HG02642 (cell line): ENCODE data around the gene MPIG6B.

ENCODE experiments used
- ATAC-seq: cut with Tn5 transposase; IDR thresholded peaks from one replicate; pipeline ENCODE4 v1.9.1; 2021; ENCODE audit warnings: mild to moderate bottlenecking; ENCODE audit not compliant: unreplicated experiment, poor library complexity

Gene MPIG6B

DNA sequence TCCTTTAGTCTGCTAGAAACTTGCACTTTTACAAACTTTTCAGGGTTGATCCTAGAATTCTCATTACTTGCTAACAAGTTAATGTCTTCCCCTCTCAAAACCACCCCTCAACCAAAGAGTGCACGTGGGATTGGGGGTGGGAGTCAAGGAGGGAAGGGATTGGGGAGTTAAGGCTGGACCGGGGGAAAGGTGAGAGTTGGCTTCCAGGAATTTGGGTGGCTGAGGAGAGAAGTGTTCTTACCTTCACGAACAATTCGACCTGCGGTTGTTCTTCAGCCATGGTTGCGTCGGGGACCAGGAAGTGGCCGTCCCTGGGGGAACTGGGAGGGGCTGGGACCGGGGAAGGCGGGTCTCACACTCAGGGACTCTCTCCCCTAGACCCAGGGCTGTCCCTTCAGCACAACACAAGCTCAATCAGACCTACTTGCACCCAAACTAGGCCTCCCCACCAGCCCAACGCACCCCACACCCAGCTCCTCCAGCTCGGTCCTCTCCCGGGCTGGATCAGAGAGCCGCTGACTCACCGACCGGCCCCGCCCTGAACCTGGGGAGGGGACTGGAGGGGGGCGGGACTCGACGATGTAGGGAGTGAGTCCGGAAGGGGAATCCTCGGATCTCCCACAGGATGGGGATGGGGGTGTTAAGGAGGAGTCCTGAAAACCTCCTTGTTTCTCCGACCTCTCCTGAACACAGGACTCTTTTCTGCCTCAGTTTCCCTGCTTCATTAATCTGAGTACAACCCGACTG, 13.0 kb downstream of the MPIG6B start, which contains the start of gene CLIC1:
CLIC1 (minus strand) TSS at position 510 of the 747 bp plus-strand sequence; CDS start at position 280, 230 bp downstream.
- peak; percentile 24 for ATAC-seq

DNA sequence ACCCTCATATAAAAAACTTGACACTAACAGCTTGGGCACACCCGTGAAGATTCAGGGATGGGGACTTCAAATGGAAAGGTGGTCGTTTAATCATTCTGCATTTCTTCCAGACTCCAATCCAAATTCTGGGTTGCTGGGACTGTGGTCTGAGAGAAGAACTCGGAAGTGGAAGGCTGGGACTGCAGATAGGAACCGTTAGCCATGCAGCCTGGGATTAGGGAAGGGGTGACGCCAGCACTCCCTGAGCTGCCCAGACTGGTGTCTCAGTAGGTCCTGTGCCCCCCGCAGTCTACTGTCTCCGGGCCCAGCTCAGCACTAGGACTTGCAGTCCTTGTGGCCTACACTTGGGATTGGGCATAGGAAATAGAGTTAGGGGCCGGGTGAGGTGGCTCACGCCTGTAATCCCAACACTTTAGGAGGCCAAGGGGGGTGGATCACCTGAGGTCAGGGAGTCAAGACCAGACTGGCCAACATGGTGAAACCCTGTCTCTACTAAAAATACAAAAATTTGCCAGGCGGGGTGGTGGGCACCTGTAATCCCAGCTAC, 13.7 kb downstream of the MPIG6B start:
- ATAC-seq, result no peak

- no peak for ATAC-seq
These were observed 14.3 kb downstream of the MPIG6B start for GRCh38 chr6:31737315-31737990.

DNA sequence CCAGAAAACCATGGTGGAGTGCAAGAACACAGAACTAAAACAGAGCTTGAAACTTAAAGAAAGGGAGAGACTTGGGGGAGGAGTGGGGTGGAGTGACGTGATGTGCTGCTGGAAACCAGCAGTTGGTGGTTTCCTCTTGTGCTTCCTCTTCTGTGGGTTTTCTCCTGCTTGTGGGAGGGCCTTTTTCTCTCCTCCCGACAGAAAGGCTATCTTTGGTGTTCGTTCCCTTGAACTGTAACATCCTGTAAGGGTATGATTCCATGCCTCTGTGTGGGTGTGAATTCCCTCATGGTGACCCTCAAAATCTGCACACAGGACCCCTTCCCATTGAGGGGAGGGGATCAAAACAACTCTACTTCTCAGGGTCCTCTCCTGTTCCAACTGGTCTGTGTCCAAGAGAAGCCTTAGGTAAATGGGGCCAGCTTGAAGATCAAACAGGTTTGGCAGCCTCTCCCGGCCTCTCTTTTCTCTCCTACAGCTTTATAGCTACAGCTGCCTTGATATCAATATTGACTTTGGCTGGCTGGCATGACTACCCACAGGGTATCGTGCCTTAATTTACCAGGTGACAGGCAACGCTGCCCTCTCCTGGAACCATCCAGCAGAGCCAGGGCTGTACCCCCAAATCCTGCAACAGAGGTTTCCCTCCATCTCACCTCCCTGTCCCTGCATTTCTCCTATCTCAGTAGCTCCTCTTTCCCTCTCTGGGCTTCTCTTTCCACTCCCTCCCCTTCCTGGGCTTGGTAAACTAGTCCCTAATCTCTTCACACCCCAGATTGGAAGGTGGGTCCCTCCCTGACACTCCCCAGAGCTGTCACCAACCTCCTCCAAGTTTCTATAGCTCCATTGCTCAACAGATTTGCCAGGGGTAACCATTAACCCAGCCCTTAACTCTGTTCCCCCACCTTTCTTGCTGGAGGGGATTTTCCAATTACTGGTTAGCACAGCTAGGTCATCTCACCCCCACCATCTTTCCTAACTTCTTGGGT, 15.1 kb downstream of the MPIG6B start:
- no peak for ATAC-seq

- ATAC-seq, result peak; percentile 81
These were observed 16.6 kb downstream of the MPIG6B start, which contains the start of gene MSH5 for GRCh38 chr6:31739639-31740396. Gene MSH5, plus strand, starts transcription at chr6:31740005. Its CDS starts 462 bp downstream, at chr6:31740467.

- ATAC-seq, result no peak
These were observed 17.4 kb downstream of the MPIG6B start for GRCh38 chr6:31740397-31741223.

DNA sequence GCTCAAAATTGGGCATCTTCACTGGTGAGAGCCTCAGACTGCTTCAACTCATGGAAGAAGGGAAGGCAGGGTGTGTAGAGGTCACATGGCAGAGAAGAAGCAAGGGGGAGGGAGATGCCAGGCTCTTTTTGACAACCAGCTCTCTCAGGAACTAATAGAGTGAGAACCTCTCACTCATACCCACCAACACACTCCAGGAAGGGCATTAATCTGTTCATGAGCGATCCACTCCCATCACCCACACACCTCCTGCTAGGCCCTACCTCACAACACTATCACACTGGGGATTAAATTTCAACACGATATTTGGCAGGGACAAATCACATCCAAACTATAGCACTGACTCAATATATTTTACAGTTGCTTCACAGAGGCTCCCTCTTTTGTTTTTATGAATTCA, 18.6 kb downstream of the MPIG6B start:
- ATAC-seq, result no peak

GRCh38 chr6:31742894-31743293, 19.7 kb downstream of the MPIG6B start:
- ATAC-seq, result no peak

DNA sequence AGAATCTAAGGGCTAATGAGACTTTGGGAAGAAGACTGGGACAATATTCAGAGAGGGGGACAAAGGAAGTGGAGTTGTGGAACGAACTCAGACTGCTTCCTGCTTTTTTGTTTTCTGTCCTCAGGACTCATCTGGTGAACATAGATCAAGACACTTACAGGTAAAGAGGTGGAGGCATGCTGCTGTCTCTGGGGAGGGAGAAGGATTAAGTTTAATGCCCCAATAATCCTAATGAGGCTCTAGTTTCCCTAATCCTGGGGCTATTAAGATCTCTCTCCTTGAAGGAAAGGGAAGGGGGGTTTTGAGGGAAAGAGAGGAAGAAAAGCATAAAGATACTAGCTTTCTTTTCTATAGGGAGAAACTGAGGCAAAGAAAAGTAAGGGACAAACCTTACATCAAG, 21.2 kb downstream of the MPIG6B start:
- ATAC-seq, result no peak

GRCh38 chr6:31749301-31750036, 26.3 kb downstream of the MPIG6B start:
- ATAC-seq, result no peak

DNA sequence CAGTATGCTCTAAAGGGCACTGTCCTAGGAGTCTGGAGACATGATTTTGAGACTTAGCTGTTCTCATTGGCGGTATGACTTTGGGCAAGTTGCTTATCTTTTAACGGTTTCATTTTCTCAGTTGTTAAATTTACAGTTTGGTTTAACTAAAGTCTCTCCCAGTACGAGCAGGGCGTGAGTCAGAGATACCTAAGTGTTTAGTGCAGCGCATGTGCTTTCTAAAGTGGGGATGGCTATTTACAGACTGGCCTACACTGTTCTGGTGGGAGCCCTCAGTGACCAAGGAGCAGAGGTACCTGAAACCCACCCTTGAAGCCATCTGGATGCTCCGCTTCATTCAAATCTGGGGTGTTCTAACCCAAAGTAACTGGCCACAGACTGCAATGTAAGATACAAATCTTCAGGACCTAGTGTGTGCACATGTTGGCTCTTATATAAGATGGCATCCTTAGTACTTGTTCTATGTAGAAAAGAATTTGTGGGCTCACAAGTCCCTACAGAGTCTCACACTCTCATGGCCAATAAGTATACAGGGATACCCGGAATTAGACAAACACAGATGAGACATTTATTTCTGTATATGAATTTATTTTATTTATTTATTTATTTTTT, 27.3 kb downstream of the MPIG6B start:
- ATAC-seq, result no peak

- ATAC-seq, result no peak
These were observed 29.7 kb downstream of the MPIG6B start for GRCh38 chr6:31752739-31753319.

GRCh38 chr6:31758281-31758680, 35.1 kb downstream of the MPIG6B start:
- ATAC-seq, result no peak

DNA sequence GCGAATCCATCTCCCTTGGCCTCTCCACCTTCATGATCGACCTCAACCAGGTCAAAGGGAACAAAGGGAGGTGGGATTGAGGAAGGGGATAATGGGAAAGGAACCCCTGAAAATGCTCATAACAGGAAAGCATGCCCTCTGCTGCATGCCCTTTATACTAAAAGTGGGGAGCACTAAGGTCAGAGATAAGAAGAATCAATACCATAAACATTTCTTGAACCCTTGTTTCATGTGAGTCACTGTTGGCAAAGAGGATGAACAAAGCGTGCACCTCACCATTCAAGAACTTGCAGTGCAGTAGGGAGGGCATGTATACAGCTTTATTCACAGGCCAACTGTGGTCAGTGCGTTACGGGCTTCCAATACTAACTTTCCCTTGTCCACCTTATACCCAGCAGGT, 37.6 kb downstream of the MPIG6B start:
- ATAC-seq, result no peak

DNA sequence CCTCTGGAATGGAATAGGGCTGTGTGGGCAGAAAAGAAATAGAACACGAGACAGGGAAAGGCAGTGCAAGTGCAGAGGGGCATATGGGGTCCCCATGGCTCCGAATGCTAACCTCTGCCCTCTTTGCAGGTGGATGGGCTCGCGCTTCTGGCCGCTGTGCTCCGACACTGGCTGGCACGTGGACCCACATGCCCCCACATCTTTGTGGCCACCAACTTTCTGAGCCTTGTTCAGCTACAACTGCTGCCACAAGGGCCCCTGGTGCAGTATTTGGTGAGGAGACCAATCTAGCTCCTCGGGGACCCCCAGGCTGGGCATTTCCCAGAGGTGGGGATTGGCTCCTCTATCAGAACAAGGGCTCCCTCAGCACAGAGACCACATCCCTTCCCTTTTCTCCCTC, 38.2 kb downstream of the MPIG6B start:
- ATAC-seq, result no peak

DNA sequence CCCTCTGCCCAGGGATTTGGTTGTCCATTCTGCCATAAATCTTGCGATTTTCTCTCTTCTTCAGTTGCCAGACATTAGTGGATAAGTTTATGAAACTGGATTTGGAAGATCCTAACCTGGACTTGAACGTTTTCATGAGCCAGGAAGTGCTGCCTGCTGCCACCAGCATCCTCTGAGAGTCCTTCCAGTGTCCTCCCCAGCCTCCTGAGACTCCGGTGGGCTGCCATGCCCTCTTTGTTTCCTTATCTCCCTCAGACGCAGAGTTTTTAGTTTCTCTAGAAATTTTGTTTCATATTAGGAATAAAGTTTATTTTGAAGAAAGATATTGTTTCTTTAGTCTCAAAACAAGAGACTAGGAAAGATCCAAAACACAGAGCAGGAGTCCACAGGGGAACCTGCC, 39.2 kb downstream of the MPIG6B start, which contains the start of gene SAPCD1:
SAPCD1 (plus strand) TSS at position 301 of the 400 bp plus-strand sequence. CDS start 399 bp downstream, outside the sequence.
- ATAC-seq, result no peak
